Esophagus (tissue), 2 donors: ENCODE measurements around the gene SETD2. TPM values are rescaled to one million over a fixed set of nuclear protein-coding genes. Genes with fewer than 3 reads are reported as not detected.
"Not testable (repeated sequence)": the region's sequence is repeated elsewhere in the genome, so short reads cannot be mapped to it uniquely, and the experiment has no call there.

ENCODE experiments used
- H3K27ac ChIP-seq, 2 donors: one replicate each; pipeline ENCODE4 v1.5.1; 2013; ENCODE audit warnings: low read depth in 2 of 2, mild to moderate bottlenecking in 2 of 2, inconsistent platforms in 1 of 2, low read length in 1 of 2, moderate library complexity in 1 of 2
- H3K27me3 ChIP-seq, 2 donors: one replicate each; pipeline ENCODE4 v1.6.1; 2013; ENCODE audit warnings: low read length in 2 of 2, control low read depth in 1 of 2, mild to moderate bottlenecking in 1 of 2; ENCODE audit not compliant: insufficient read depth in 2 of 2, control insufficient read depth in 1 of 2
- H3K36me3 ChIP-seq, 2 donors: one replicate each; pipeline ENCODE4 v1.6.1; 2013; ENCODE audit warnings: low read length in 1 of 2; ENCODE audit not compliant: control insufficient read depth in 2 of 2, insufficient read depth in 2 of 2
- H3K4me1 ChIP-seq, 2 donors: one replicate each; pipeline ENCODE4 v1.6.1; 2013; ENCODE audit warnings: low read length in 1 of 2; ENCODE audit not compliant: control insufficient read depth in 2 of 2, insufficient read depth in 2 of 2
- H3K4me3 ChIP-seq, 2 donors: one replicate each; pipeline ENCODE4 v1.5.1; 2013; ENCODE audit warnings: low read length in 2 of 2, mild to moderate bottlenecking in 2 of 2, low read depth in 1 of 2, moderate library complexity in 1 of 2
- H3K9me3 ChIP-seq, 2 donors: one replicate each; pipeline ENCODE4 v1.6.1; 2013; ENCODE audit warnings: mild to moderate bottlenecking in 2 of 2, low read depth in 1 of 2, low read length in 1 of 2, moderate library complexity in 1 of 2; ENCODE audit not compliant: control insufficient read depth in 2 of 2, insufficient read depth in 1 of 2
- WGBS, 2 donors: extraction: QIAGEN DNeasy Blood & Tissue Kit; methylation state at CpG; one replicate each; pipeline ENCODE4 v1.1.7; 2013; 5-methylcytosine and 5-hydroxymethylcytosine counted together
- polyA plus RNA-seq, 2 donors: library from polyadenylated mRNA; stranded (reverse); fragments of 200-250 nt; gene quantifications; one replicate each; pipeline ENCODE4 v1.2.3, GENCODE V29; 2013
- donor health status: healthy with polysubstance abuse.
- donor health status: Bipolar disorder and iron deficiency.

Gene SETD2
- polyA plus RNA-seq, 2 donors = 9.0 to 11.7 TPM

DNA sequence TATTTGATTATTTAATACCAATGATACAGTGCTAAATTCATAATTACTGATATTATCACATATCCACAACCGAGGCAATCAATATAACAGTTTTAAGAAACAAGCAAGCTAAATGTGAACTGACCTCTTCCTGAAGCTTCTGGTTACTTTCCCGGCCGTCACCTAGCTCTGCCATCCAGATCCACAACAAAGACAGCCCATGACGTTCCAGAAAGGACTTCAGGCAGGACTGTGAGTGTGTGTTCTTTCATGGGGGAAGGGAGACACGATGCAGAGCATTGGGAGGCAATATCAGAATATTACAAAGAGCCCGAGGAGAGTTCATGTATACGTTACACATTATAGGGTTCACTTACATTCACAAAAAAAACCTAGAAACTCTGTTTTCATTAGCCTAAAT is 77.8 kb downstream of the SETD2 start:
- H3K27ac ChIP-seq = no peak overlapping the region
- H3K36me3 ChIP-seq = peaks cover 0 to 13% of the 10 kb centered on the region in 2 donors
- H3K4me3 ChIP-seq = no peak overlapping the region
- H3K9me3 ChIP-seq = no peaks in the 10 kb centered on the region
- H3K27me3 ChIP-seq = no peaks in the 10 kb centered on the region
- no peaks in the 10 kb centered on the region for H3K4me1 ChIP-seq
- 91 to 94% methylated on average over 7 of the region's 7 CpGs for WGBS, 2 donors

DNA sequence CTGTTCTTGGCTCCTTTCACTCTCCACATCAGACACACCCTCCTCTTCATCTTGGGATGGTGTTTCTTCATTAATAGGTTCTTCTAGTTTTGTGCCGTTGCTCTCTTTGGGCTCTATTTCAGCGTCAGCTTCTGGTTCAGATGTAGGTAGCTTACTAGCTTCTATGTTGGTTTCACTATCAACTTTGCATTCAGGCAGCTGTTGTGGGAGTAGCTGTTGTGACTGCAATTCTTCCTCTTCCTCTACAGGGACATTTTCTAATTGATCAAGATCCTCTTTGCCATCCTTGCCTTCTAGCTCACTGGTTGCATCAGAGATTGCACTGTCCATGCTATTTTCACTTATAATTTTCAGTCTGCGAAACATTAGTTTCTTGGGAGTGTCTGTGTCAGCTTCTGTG is 80.1 kb downstream of the SETD2 start:
- no peaks in the 10 kb centered on the region for H3K27me3 ChIP-seq
- no peaks in the 10 kb centered on the region for H3K4me1 ChIP-seq
- H3K36me3 ChIP-seq = peaks cover 0 to 14% of the 10 kb centered on the region in 2 donors
- WGBS, 2 donors = 85 to 91% methylated on average over 3 of the region's 3 CpGs
- H3K9me3 ChIP-seq = no peaks in the 10 kb centered on the region
- H3K27ac ChIP-seq = no peak overlapping the region
- H3K4me3 ChIP-seq = no peak overlapping the region

GRCh38 chr3:47082519-47082918 is 81.4 kb downstream of the SETD2 start:
- no peaks in the 10 kb centered on the region for H3K27me3 ChIP-seq
- H3K36me3 ChIP-seq = peaks cover 0 to 14% of the 10 kb centered on the region in 2 donors
- no peak overlapping the region for H3K4me3 ChIP-seq
- WGBS, 2 donors = 96 to 99% methylated on average over 1 of the region's 1 CpG
- no peak overlapping the region for H3K27ac ChIP-seq
- no peaks in the 10 kb centered on the region for H3K4me1 ChIP-seq
- H3K9me3 ChIP-seq = no peaks in the 10 kb centered on the region

GRCh38 chr3:47079432-47079831 is 84.5 kb downstream of the SETD2 start:
- H3K27ac ChIP-seq = no peak overlapping the region
- no peaks in the 10 kb centered on the region for H3K27me3 ChIP-seq
- H3K9me3 ChIP-seq = no peaks in the 10 kb centered on the region
- H3K36me3 ChIP-seq = peaks cover 0 to 8% of the 10 kb centered on the region in 2 donors
- no peaks in the 10 kb centered on the region for H3K4me1 ChIP-seq
- H3K4me3 ChIP-seq = no peak overlapping the region

- Histone ChIP-seq H3K36me3 (peaks cover 3 to 4% of the 10 kb centered on the region in 2 donors), H3K4me1 (no peaks in the 10 kb centered on the region), H3K27ac (no peak overlapping the region), H3K27me3 (no peaks in the 10 kb centered on the region), H3K4me3 (no peak overlapping the region), H3K9me3 (no peaks in the 10 kb centered on the region)
- whole genome bisulfite sequencing, 2 donors = 70 to 71% methylated on average over 2 of the region's 2 CpGs
These were observed 90.2 kb downstream of the SETD2 start for GRCh38 chr3:47073685-47074084.

- Histone ChIP-seq H3K9me3 (no peaks in the 10 kb centered on the region), H3K4me1 (no peaks in the 10 kb centered on the region), H3K4me3 (no peak overlapping the region), H3K36me3 (peaks cover 3 to 4% of the 10 kb centered on the region in 2 donors), H3K27ac (no peak overlapping the region), H3K27me3 (no peaks in the 10 kb centered on the region)
- 95 to 100% methylated on average over 3 of the region's 3 CpGs for WGBS, 2 donors
These were observed 93.1 kb downstream of the SETD2 start for GRCh38 chr3:47070770-47071169.

DNA sequence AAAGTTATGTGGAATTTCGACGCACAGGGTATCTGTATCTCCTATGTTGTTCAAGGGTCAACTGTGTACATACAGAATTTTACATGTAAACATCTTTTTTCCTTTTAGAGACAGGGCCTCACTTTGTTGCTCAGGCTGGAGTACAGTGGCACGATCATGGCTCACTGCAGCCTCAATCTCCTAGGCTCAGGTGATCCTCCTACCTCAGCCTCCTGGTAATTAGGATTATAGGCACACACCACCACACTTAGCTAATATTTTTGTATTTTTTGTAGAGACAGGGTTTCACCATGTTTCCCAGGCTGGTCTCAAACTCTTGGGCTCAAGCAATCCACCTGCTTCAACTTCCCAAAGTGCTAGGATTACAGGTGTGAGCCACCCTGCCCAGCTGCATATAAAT is 97.7 kb downstream of the SETD2 start:
- H3K36me3 ChIP-seq, H3K4me3 ChIP-seq, H3K9me3 ChIP-seq, H3K4me1 ChIP-seq, H3K27ac ChIP-seq, H3K27me3 ChIP-seq: not testable (repeated sequence)
- WGBS, 2 donors = 98% methylated on average over 3 of the region's 3 CpGs

DNA sequence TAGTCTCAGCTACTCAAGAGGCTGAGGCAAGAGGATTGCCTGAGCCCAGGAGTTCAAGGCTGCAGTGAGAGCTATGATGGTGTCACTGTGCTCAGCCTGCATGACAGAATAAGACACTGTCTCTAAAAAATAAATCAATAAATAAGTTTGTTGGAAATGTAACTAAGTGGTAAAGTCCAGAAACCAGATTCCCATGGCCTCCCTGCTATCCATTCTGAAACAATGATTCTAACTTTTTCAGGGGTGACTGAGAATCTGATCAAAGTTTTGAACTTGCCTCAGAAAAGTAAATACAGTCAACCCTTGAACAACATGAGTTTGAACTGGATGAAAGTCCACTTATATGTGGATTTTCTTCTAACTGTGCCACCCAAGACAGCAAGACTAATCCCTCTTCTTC is 98.2 kb downstream of the SETD2 start:
- no peak overlapping the region for H3K27ac ChIP-seq
- peaks cover 0 to 3% of the 10 kb centered on the region in 2 donors for H3K36me3 ChIP-seq
- H3K27me3 ChIP-seq = no peaks in the 10 kb centered on the region
- no peak overlapping the region for H3K4me3 ChIP-seq
- no peaks in the 10 kb centered on the region for H3K9me3 ChIP-seq
- H3K4me1 ChIP-seq = no peaks in the 10 kb centered on the region

DNA sequence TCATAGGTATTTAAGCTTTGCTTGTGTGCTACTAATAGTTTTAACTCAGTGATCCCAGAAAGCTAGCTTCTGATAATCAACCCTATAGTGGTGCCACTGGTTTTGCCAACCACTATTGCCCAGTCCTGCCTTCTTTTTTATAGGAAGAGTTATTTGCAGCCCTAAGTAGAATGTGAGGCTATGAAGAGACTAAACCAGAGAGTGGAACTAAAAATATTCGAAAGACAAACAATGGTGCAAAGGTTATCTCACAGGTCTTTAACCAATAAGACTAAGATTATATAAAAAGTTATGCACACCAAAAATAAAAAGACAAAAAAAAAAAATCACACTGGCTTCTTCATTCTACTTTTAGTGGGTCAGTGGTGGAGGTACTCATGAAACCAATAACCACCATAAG is 98.9 kb downstream of the SETD2 start:
- H3K4me3 ChIP-seq = no peak overlapping the region
- H3K27ac ChIP-seq = no peak overlapping the region
- no peaks in the 10 kb centered on the region for H3K9me3 ChIP-seq
- no peaks in the 10 kb centered on the region for H3K4me1 ChIP-seq
- WGBS, 2 donors = 89 to 93% methylated on average over 1 of the region's 1 CpG
- no peaks in the 10 kb centered on the region for H3K27me3 ChIP-seq
- peaks cover 0 to 3% of the 10 kb centered on the region in 2 donors for H3K36me3 ChIP-seq

DNA sequence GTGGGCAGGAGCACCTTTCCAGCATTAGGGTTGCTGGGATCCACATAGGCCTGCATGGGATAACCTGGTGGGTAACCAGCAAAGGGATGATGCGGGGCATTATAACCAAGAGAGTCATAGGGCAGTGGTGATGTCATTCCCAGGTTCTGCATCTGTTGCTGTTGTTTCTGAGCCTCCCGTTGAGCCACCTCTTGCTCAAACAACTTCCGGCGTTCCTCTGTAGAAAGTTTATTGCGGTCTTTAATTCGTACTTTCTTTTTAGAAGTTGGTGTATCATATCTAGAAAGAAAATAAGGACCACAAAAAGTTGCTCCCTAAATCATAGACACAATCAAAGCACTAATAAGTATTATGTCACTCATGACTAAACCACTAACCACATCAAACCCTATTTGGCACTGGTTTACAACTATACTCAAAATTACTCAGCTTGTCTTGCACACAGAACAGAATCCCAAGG is 106.7 kb downstream of the SETD2 start:
- 83 to 87% methylated on average over 6 of the region's 6 CpGs for WGBS, 2 donors
- Histone ChIP-seq H3K36me3 (peaks cover 2 to 4% of the 10 kb centered on the region in 2 donors), H3K4me3 (no peak overlapping the region)

More for the DNA sequence above, 106.7 kb downstream of the SETD2 start:
- Histone ChIP-seq H3K4me1 (no peaks in the 10 kb centered on the region), H3K9me3 (no peaks in the 10 kb centered on the region), H3K27ac (no peak overlapping the region), H3K27me3 (no peaks in the 10 kb centered on the region)
